ENCODE measurements around the gene CCDC40.

CCDC40 gene

DNA sequence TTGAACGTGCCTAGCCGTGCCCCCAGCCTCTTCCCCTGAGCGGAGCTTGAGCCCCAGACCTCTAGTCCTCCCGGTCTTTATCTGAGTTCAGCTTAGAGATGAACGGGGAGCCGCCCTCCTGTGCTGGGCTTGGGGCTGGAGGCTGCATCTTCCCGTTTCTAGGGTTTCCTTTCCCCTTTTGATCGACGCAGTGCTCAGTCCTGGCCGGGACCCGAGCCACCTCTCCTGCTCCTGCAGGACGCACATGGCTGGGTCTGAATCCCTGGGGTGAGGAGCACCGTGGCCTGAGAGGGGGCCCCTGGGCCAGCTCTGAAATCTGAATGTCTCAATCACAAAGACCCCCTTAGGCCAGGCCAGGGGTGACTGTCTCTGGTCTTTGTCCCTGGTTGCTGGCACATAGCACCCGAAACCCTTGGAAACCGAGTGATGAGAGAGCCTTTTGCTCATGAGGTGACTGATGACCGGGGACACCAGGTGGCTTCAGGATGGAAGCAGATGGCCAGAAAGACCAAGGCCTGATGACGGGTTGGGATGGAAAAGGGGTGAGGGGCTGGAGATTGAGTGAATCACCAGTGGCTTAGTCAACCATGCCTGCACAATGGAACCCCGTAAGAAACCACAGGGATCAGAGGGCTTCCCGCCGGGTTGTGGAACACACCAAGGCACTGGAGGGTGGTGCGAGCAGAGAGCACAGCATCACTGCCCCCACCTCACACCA lies 65.7 kb downstream of the CCDC40 start:
- DNase-seq = peak in 1 of 6 experiments; percentile 54

DNA sequence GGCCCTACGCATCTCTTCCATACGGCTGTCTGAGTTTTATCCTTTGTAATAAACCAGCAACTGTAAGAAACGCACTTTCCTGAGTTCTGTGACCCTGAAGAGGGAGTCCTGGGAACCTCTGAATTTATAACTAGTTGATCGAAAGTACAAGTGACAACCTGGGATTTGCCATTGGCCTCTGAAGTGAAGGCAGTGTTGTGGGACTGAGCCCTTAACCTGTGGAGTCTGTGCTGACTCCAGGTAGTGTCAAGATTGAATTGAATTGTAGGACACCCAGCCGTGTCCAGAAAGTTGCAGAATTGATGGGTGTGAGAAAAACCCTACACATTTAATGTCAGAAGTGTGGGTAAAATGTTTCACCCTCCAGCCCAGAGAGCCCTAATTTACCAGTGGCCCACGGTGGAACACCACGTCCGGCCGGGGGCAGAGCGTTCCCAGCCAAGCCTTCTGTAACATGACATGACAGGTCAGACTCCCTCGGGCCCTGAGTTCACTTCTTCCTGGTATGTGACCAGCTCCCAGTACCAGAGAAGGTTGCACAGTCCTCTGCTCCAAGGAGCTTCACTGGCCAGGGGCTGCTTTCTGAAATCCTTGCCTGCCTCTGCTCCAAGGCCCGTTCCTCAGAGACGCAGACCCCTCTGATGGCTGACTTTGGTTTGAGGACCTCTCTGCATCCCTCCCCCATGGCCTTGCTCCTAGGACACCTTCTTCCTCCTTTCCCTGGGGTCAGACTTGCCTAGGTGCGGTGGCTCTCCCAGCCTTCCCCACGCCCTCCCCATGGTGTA lies 66.4 kb downstream of the CCDC40 start:
- DNase-seq = no peak

GRCh38 chr17:80103449-80104085 lies 67.1 kb downstream of the CCDC40 start:
- no peak for DNase-seq

DNA sequence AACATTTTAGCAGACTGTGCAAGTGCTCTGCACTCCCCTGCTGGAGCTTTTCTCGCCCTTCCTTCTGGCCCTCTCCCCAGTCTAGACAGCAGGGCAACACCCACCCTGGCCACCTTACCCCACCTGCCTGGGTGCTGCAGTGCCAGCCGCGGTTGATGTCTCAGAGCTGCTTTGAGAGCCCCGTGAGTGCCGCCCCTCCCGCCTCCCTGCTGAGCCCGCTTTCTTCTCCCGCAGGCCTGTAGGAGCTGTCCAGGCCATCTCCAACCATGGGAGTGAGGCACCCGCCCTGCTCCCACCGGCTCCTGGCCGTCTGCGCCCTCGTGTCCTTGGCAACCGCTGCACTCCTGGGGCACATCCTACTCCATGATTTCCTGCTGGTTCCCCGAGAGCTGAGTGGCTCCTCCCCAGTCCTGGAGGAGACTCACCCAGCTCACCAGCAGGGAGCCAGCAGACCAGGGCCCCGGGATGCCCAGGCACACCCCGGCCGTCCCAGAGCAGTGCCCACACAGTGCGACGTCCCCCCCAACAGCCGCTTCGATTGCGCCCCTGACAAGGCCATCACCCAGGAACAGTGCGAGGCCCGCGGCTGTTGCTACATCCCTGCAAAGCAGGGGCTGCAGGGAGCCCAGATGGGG lies 68.0 kb downstream of the CCDC40 start:
- DNase-seq = no peak

GRCh38 chr17:80104956-80105375 lies 68.5 kb downstream of the CCDC40 start:
- DNase-seq = no peak

DNA sequence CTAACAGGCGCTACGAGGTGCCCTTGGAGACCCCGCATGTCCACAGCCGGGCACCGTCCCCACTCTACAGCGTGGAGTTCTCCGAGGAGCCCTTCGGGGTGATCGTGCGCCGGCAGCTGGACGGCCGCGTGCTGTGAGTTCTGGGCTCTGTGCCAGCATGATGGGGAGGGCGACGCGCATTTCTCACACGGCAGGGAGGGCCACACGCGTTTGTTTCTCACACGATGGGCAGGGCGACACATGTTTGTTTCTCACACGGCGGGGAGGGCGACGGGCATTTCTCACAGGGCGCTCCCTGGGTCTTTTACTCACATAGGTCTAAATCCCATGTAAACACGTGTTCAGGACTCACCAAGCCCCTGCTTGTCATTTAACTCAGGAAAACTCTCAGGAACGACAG lies 69.3 kb downstream of the CCDC40 start:
- DNase-seq = no peak

DNA sequence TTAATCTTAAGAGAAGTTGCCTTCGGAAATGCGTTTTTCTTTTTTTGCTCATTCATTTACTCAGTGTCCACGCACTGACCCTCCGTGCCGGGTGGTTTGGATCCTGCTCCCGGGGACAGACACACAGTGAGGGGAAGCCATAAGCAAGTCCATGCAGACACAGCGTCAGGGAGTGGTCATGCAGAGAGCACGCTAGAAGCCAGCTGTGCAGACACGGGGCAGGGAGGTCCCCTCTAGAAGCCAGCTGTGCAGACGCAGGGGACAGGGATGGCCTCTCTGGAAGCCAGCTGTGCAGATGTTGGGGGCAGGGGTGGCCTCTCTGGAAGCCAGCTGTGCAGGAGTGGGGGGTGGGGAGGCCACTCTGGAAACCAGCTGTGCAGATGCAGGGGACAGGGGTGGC lies 69.7 kb downstream of the CCDC40 start:
- no peak for DNase-seq

DNA sequence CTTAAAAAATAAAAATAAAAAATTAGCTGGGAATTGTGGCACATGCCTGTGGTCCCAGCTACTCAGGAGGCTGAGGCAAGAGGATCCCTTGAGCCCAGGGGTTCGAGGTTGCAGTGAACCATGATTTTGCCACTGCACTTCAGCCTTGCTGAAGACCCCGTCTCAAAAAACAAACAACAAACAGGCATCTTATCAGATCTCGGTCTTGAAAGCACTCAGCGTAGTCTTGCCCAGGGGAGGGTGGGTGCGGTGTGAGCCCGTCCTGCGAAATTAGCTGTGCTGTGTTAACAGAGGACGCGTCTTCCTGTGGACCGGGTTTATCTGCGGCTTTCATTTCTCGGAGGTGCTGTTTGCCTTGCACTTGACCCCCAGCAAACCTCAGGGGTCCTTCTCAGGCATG lies 70.3 kb downstream of the CCDC40 start:
- no peak for DNase-seq

- no peak for DNase-seq
These were observed 71.0 kb downstream of the CCDC40 start for GRCh38 chr17:80107231-80108021.

GRCh38 chr17:80108036-80108971 lies 71.9 kb downstream of the CCDC40 start:
- DNase-seq = no peak

GRCh38 chr17:80109066-80109660 lies 72.7 kb downstream of the CCDC40 start:
- DNase-seq = no peak

DNA sequence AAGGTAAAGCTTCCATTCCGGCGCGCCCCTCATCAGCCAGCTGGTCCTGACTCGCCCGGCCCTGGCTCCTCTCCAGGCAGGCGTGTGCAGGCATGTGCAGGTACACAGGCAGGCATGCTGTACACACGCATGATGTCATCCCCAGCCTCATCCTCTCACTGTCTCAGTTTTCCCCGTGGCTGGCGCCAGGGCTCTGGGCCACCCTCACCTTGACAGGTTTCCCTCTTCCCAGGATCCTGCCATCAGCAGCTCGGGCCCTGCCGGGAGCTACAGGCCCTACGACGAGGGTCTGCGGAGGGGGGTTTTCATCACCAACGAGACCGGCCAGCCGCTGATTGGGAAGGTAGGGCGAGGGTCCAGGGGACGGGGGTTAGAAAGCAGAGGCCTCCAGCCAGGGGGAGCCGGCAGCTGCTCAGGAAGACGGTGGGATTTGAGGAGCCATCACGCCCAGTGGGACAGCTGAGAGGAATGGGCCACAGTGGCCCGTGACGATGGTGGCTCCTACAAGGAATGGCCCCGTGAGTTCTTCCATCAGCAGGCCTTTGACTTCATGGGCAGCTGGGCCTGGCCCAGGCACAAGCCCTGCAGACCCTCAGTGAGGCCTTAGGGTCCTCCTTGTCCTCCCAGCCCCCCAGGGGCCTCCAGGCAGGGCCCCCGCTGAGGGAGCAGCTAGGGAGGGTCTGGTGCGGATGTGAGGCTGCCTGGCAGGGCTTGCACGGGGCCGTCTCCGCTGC lies 73.4 kb downstream of the CCDC40 start:
- no peak for DNase-seq

GRCh38 chr17:80110447-80110812 lies 74.0 kb downstream of the CCDC40 start:
- no peak for DNase-seq

DNA sequence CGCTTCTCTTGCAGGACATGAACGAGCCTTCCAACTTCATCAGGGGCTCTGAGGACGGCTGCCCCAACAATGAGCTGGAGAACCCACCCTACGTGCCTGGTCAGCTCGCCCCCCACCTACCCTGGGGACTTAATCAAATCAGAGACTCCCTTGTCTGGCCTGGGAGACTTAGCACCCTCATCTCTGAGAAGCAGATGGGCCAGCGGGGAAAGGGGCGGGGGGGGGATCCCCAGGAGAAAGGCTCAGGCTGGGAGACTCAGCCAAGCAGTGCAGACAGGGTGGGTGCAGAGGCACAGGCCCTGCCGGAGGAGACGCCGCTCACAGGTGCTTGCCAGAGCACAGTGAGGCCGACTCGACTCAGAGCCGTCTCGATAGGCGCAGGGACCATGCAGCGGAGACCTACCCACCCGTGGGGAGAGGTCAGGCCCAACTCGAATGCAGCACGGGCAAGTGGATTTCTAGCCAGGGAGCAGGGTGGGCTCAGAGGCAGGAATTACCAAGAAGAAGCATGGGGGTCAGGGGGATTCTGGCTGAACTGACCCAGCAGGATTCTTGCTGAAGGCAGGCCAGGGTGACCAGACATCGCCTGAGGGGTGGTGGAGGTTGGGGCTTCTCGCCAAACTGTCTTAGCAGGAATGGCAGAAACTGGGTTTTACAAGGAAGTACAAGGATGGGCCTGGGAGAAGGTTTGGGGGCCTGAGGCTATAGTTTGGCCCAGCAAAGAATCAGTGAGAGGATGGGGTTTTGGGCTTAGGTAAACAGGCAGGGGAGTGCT lies 74.7 kb downstream of the CCDC40 start:
- no peak for DNase-seq

GRCh38 chr17:80111702-80112470 lies 75.4 kb downstream of the CCDC40 start:
- no peak for DNase-seq

GRCh38 chr17:80112471-80113032 lies 76.1 kb downstream of the CCDC40 start:
- no peak for DNase-seq

GRCh38 chr17:80113033-80113484 lies 76.6 kb downstream of the CCDC40 start:
- no peak for DNase-seq

GRCh38 chr17:80114758-80115157 lies 78.3 kb downstream of the CCDC40 start:
- no peak for DNase-seq
